Fibroblast of pulmonary artery (primary cell): ENCODE data around the gene ATP1B3.
"Not testable (repeated sequence)": the region's sequence is repeated elsewhere in the genome, so short reads cannot be mapped to it uniquely, and the experiment has no call there.

Experiments
- DNase-seq: peaks from one replicate; pipeline ENCODE4 v3.0.0-alpha.2; 2010; ENCODE audit warnings: low read depth
- H3K4me3 ChIP-seq: replicated peaks from 2 replicates; pipeline ENCODE4 v1.5.1; 2011; ENCODE audit warnings: low read depth, mild to moderate bottlenecking, control low read depth, low read length, moderate library complexity
- CTCF ChIP-seq: IDR thresholded peaks from 2 replicates; pipeline ENCODE4 v1.5.1; 2011; ENCODE audit warnings: mild to moderate bottlenecking, control low read depth, low read length, inconsistent platforms; ENCODE audit errors: missing control alignments

ATP1B3 gene

DNA sequence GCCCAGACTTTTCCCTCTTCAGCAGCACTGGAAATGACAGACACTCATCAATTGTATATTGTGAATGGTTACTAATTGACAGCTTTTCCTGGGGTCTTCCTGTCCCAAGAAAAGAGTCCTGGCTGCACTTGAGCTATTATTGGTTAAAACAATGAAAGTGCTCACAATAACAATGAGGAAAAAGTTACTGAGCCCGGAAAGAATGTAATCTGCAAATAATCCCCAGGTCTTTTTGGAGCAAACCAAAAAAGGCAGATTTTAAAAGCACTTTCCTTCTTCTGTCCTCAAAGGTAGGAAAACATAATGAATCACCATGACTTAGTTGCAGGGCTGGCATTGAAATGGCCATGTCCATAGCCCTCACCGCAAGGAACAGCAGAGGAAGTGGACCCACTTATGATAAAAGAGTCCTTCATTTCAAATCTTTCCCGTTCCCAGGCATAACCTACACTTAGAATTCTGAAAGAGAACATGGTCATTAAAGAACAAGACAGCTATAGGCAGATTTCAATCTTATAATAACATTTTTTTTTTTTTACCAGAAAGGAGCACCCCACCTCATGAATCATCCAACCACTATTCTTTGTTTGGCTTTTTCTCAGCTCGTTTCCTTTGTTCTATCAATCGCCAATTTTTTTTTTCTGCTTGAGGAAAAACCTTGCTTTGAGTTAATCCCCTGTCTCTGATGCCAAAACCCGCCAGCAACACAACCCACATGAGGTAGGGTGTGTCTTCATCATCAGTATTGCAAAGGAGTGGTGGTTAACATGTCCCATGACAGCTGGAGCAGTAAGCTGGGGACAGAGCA is 35.5 kb upstream of the ATP1B3 start:
- H3K4me3 ChIP-seq, result peak overlapping the region; percentile 4
- no peak for TF ChIP-seq CTCF
- DNase-seq, result peak; percentile 69

- no peak for DNase-seq
- no peak overlapping the region for H3K4me3 ChIP-seq
- no peak for TF ChIP-seq CTCF
These were observed 32.3 kb upstream of the ATP1B3 start for GRCh38 chr3:141844108-141844507.

GRCh38 chr3:141844812-141845211 is 31.6 kb upstream of the ATP1B3 start:
- no peak for DNase-seq
- H3K4me3 ChIP-seq, result no peak overlapping the region
- TF ChIP-seq CTCF, result no peak

GRCh38 chr3:141845407-141846049 is 30.9 kb upstream of the ATP1B3 start:
- no peak overlapping the region for H3K4me3 ChIP-seq
- no peak for TF ChIP-seq CTCF
- no peak for DNase-seq

- DNase-seq, result no peak
- no peak for TF ChIP-seq CTCF
- H3K4me3 ChIP-seq, result no peak overlapping the region
These were observed 30.4 kb upstream of the ATP1B3 start for GRCh38 chr3:141846050-141846433.

- peak; percentile 38 for DNase-seq
- H3K4me3 ChIP-seq, result not testable (repeated sequence)
These were observed 28.2 kb upstream of the ATP1B3 start for GRCh38 chr3:141848159-141848748.

- DNase-seq, result no peak
- no peak for TF ChIP-seq CTCF
- no peak overlapping the region for H3K4me3 ChIP-seq
These were observed 27.2 kb upstream of the ATP1B3 start for GRCh38 chr3:141849056-141849815.
